ENCODE data around the gene CTNNA2.

The CTNNA2 gene

DNA sequence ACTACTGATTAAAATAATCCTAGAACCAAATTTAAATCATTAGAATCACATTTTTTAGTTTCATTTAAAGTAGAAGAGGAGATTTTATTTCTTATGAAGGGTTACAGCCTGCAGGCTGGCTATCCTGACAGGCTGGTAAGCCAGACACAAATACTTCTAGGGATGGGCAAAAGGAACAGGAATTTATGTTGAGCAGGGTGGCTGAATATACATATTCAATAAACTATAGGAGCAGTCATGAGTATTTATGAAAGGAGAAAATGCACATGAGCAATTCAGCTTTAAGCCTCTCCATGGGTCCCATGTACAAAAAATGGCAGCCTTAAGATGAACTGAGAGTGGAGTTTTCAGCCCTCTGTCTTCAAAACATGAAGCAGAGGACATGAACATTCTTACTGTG is 182.4 kb downstream of the CTNNA2 start:
- H3K27ac ChIP-seq (ENCODE audit: low read depth, low read length), result no peak overlapping the region
- H3K36me3 ChIP-seq (ENCODE audit: control insufficient read depth in 5 of 5, insufficient read depth in 5 of 5, low read length in 5 of 5), result no peaks in the 10 kb centered on the region
- no peaks in the 10 kb centered on the region for H3K9me3 ChIP-seq (ENCODE audit: control insufficient read depth in 5 of 5, low read length in 5 of 5)
- H3K4me1 ChIP-seq (ENCODE audit: control insufficient read depth in 5 of 5, insufficient read depth in 5 of 5, low read length in 5 of 5), result no peaks in the 10 kb centered on the region
- H3K4me3 ChIP-seq (ENCODE audit: low read depth in 1 of 5, low read length in 5 of 5), result no peak overlapping the region
- no peaks in the 10 kb centered on the region for H3K27me3 ChIP-seq (ENCODE audit: control insufficient read depth in 5 of 5, insufficient read depth in 4 of 5, low read length in 5 of 5)
- no peak overlapping the region for H3K9ac ChIP-seq (ENCODE audit: low read length in 5 of 5)

- Histone ChIP-seq H3K9me3 (ENCODE audit: control insufficient read depth in 5 of 5, low read length in 5 of 5) (no peaks in the 10 kb centered on the region), H3K27me3 (ENCODE audit: control insufficient read depth in 5 of 5, insufficient read depth in 4 of 5, low read length in 5 of 5) (no peaks in the 10 kb centered on the region), H3K36me3 (ENCODE audit: control insufficient read depth in 5 of 5, insufficient read depth in 5 of 5, low read length in 5 of 5) (no peaks in the 10 kb centered on the region), H3K27ac (ENCODE audit: low read depth, low read length) (no peak overlapping the region), H3K9ac (ENCODE audit: low read length in 5 of 5) (no peak overlapping the region), H3K4me3 (ENCODE audit: low read depth in 1 of 5, low read length in 5 of 5) (no peak overlapping the region), H3K4me1 (ENCODE audit: control insufficient read depth in 5 of 5, insufficient read depth in 5 of 5, low read length in 5 of 5) (no peaks in the 10 kb centered on the region)
Observed at GRCh38 chr2:79697200-79697599, 184.3 kb downstream of the CTNNA2 start.

- no peak overlapping the region for H3K4me3 ChIP-seq (ENCODE audit: low read depth in 1 of 5, low read length in 5 of 5)
- H3K36me3 ChIP-seq (ENCODE audit: control insufficient read depth in 5 of 5, insufficient read depth in 5 of 5, low read length in 5 of 5), result no peaks in the 10 kb centered on the region
- peaks cover 0 to 5% (median 0%) of the 10 kb centered on the region in 5 donors for H3K4me1 ChIP-seq (ENCODE audit: control insufficient read depth in 5 of 5, insufficient read depth in 5 of 5, low read length in 5 of 5)
- H3K27me3 ChIP-seq (ENCODE audit: control insufficient read depth in 5 of 5, insufficient read depth in 4 of 5, low read length in 5 of 5), result no peaks in the 10 kb centered on the region
- no peak overlapping the region for H3K27ac ChIP-seq (ENCODE audit: low read depth, low read length)
- no peaks in the 10 kb centered on the region for H3K9me3 ChIP-seq (ENCODE audit: control insufficient read depth in 5 of 5, low read length in 5 of 5)
- H3K9ac ChIP-seq (ENCODE audit: low read length in 5 of 5), result no peak overlapping the region
Observed at GRCh38 chr2:79700651-79701050, 187.8 kb downstream of the CTNNA2 start.

DNA sequence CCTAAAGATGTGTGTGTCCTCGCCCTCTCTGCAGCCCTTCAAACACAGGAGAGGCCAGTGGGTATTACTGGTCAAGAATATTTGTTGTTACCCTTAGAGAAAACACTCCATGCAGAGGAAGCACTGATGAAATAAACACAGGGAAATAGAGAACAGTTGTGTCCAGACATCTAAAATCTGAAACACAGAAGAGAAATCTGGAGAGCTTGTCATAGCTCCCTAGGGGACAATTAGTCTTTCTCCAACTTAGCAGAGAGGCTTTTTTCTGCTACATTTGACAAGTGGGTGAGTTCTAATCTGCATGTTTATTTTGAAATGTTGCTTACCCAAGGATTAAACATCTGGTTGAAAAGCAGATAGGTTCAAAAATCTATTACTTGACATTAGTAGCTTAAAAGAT is 190.1 kb downstream of the CTNNA2 start:
- H3K27me3 ChIP-seq (ENCODE audit: control insufficient read depth in 5 of 5, insufficient read depth in 4 of 5, low read length in 5 of 5), result no peaks in the 10 kb centered on the region
- no peaks in the 10 kb centered on the region for H3K9me3 ChIP-seq (ENCODE audit: control insufficient read depth in 5 of 5, low read length in 5 of 5)
- no peaks in the 10 kb centered on the region for H3K36me3 ChIP-seq (ENCODE audit: control insufficient read depth in 5 of 5, insufficient read depth in 5 of 5, low read length in 5 of 5)
- no peak overlapping the region for H3K9ac ChIP-seq (ENCODE audit: low read length in 5 of 5)
- H3K4me3 ChIP-seq (ENCODE audit: low read depth in 1 of 5, low read length in 5 of 5), result no peak overlapping the region
- H3K27ac ChIP-seq (ENCODE audit: low read depth, low read length), result no peak overlapping the region
- H3K4me1 ChIP-seq (ENCODE audit: control insufficient read depth in 5 of 5, insufficient read depth in 5 of 5, low read length in 5 of 5), result peaks cover 0 to 5% (median 0%) of the 10 kb centered on the region in 5 donors

DNA sequence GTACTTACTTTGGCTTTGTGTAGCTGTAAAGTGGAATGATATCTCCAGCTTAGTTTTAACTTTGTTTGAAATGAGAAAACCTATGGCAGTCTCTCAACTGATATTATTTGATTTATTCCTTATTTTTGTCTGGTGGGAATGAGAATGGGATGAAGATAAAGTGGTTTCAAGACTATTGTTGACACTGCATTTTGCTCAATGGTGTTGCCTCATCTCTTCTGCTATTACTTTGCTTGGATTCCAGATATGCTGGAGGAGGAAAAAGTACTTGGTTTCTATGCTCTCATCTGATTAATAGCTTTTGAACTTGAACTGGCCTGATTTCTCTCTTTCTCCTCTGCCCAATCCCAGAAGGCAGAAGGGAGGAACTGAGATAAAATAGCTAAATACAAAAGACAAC is 198.2 kb downstream of the CTNNA2 start:
- Histone ChIP-seq H3K4me3 (ENCODE audit: low read depth in 1 of 5, low read length in 5 of 5) (no peak overlapping the region), H3K4me1 (ENCODE audit: control insufficient read depth in 5 of 5, insufficient read depth in 5 of 5, low read length in 5 of 5) (no peaks in the 10 kb centered on the region), H3K9me3 (ENCODE audit: control insufficient read depth in 5 of 5, low read length in 5 of 5) (no peaks in the 10 kb centered on the region), H3K27ac (ENCODE audit: low read depth, low read length) (no peak overlapping the region), H3K9ac (ENCODE audit: low read length in 5 of 5) (no peak overlapping the region), H3K36me3 (ENCODE audit: control insufficient read depth in 5 of 5, insufficient read depth in 5 of 5, low read length in 5 of 5) (no peaks in the 10 kb centered on the region), H3K27me3 (ENCODE audit: control insufficient read depth in 5 of 5, insufficient read depth in 4 of 5, low read length in 5 of 5) (no peaks in the 10 kb centered on the region)

DNA sequence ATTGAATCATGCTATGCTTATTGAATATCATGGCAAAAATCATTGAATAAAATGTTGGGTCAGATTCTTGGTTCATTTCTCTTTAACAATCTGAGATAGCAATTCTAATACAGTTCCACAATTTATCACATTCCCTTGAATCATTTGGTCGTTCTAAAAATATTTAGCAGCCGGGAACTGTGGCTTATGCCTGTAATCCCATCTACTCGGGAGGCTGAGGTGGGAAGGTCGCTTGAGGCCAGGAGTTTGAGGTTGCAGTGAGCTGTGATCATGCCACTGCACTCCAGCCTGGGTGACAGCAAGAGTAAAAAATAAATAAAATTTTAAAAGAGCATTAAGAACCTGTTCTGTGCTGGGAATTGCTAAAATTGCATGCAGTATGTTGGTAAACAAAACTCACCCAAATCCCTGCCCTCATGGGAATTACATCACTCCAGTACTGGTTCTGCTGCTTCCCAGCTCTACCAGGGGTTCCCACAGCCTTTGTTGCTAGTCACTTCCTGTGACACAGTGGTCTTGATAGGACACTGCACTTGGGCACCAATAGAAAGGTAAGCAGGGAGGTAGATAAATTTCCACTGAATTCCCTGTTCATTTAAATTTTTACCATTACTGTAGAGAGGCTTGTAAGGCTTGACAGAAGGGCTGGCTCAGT is 200.4 kb downstream of the CTNNA2 start:
- Histone ChIP-seq H3K4me3 (ENCODE audit: low read depth in 1 of 5, low read length in 5 of 5) (no peak overlapping the region), H3K36me3 (ENCODE audit: control insufficient read depth in 5 of 5, insufficient read depth in 5 of 5, low read length in 5 of 5) (no peaks in the 10 kb centered on the region), H3K9me3 (ENCODE audit: control insufficient read depth in 5 of 5, low read length in 5 of 5) (no peaks in the 10 kb centered on the region), H3K9ac (ENCODE audit: low read length in 5 of 5) (no peak overlapping the region), H3K4me1 (ENCODE audit: control insufficient read depth in 5 of 5, insufficient read depth in 5 of 5, low read length in 5 of 5) (no peaks in the 10 kb centered on the region), H3K27ac (ENCODE audit: low read depth, low read length) (no peak overlapping the region), H3K27me3 (ENCODE audit: control insufficient read depth in 5 of 5, insufficient read depth in 4 of 5, low read length in 5 of 5) (no peaks in the 10 kb centered on the region)

DNA sequence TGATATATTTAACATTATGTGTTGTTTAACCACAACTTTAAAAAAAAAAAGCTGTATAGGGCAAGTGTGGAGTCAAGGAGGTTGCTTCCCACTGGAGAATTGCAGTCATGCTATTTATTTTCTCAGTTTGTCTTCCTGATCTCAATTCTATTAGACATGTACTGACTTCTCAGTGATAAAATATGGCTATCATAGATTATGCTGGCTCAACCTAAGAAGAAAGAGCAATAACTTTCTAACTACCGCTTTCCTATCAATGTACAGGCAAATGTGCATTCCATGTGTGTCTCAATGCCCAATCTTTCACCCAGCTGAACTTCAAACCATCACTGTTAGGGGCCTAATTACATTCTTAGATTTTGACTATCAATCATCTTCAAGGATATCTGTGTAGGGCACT is 201.4 kb downstream of the CTNNA2 start:
- Histone ChIP-seq H3K4me1 (ENCODE audit: control insufficient read depth in 5 of 5, insufficient read depth in 5 of 5, low read length in 5 of 5) (no peaks in the 10 kb centered on the region), H3K27me3 (ENCODE audit: control insufficient read depth in 5 of 5, insufficient read depth in 4 of 5, low read length in 5 of 5) (no peaks in the 10 kb centered on the region), H3K36me3 (ENCODE audit: control insufficient read depth in 5 of 5, insufficient read depth in 5 of 5, low read length in 5 of 5) (no peaks in the 10 kb centered on the region), H3K9me3 (ENCODE audit: control insufficient read depth in 5 of 5, low read length in 5 of 5) (no peaks in the 10 kb centered on the region), H3K4me3 (ENCODE audit: low read depth in 1 of 5, low read length in 5 of 5) (no peak overlapping the region), H3K27ac (ENCODE audit: low read depth, low read length) (no peak overlapping the region), H3K9ac (ENCODE audit: low read length in 5 of 5) (no peak overlapping the region)

GRCh38 chr2:79715338-79715737 is 202.5 kb downstream of the CTNNA2 start:
- Histone ChIP-seq H3K9me3 (ENCODE audit: control insufficient read depth in 5 of 5, low read length in 5 of 5) (no peaks in the 10 kb centered on the region), H3K27ac (ENCODE audit: low read depth, low read length) (no peak overlapping the region), H3K4me3 (ENCODE audit: low read depth in 1 of 5, low read length in 5 of 5) (no peak overlapping the region)

GRCh38 chr2:79716266-79716665 is 203.4 kb downstream of the CTNNA2 start:
- Histone ChIP-seq H3K4me3 (ENCODE audit: low read depth in 1 of 5, low read length in 5 of 5) (no peak overlapping the region), H3K9ac (ENCODE audit: low read length in 5 of 5) (no peak overlapping the region), H3K27ac (ENCODE audit: low read depth, low read length) (no peak overlapping the region), H3K9me3 (ENCODE audit: control insufficient read depth in 5 of 5, low read length in 5 of 5) (no peaks in the 10 kb centered on the region), H3K36me3 (ENCODE audit: control insufficient read depth in 5 of 5, insufficient read depth in 5 of 5, low read length in 5 of 5) (no peaks in the 10 kb centered on the region), H3K4me1 (ENCODE audit: control insufficient read depth in 5 of 5, insufficient read depth in 5 of 5, low read length in 5 of 5) (no peaks in the 10 kb centered on the region), H3K27me3 (ENCODE audit: control insufficient read depth in 5 of 5, insufficient read depth in 4 of 5, low read length in 5 of 5) (no peaks in the 10 kb centered on the region)

More at GRCh38 chr2:79715338-79715737, 202.5 kb downstream of the CTNNA2 start:
- Histone ChIP-seq H3K4me1 (ENCODE audit: control insufficient read depth in 5 of 5, insufficient read depth in 5 of 5, low read length in 5 of 5) (no peaks in the 10 kb centered on the region), H3K9ac (ENCODE audit: low read length in 5 of 5) (no peak overlapping the region), H3K27me3 (ENCODE audit: control insufficient read depth in 5 of 5, insufficient read depth in 4 of 5, low read length in 5 of 5) (no peaks in the 10 kb centered on the region), H3K36me3 (ENCODE audit: control insufficient read depth in 5 of 5, insufficient read depth in 5 of 5, low read length in 5 of 5) (no peaks in the 10 kb centered on the region)

DNA sequence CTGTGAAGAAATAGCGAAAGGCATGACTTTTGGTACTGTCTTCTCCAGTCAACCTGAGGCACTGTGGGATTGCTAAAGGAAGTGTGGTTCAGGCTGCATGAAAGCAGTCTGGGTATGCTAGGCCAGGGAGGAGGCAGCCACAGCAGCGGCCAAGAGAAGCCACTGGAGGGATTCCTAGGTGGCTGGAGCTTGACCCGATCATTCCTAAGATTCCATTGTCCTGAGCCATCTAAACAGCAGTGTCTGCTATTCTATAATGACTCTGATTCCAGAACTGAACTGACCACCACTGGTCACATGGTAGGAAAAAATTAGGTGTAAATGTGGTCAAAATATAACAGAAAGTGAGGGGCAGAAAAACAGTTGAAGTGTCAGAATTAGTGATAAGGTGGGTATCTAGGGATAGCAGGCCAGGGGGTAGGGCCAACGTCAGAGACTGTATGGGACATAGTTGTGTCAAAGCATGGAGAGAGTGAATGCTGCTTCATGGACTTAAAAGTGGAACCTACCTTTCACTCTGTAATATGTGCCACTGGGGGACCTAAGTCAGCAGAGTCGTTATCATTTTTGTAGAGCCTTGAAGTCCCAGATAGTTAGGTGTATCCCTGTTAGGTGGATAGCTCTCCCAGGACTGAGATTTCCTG is 204.6 kb downstream of the CTNNA2 start:
- Histone ChIP-seq H3K27ac (ENCODE audit: low read depth, low read length) (no peak overlapping the region), H3K4me3 (ENCODE audit: low read depth in 1 of 5, low read length in 5 of 5) (no peak overlapping the region), H3K27me3 (ENCODE audit: control insufficient read depth in 5 of 5, insufficient read depth in 4 of 5, low read length in 5 of 5) (no peaks in the 10 kb centered on the region), H3K9ac (ENCODE audit: low read length in 5 of 5) (no peak overlapping the region), H3K4me1 (ENCODE audit: control insufficient read depth in 5 of 5, insufficient read depth in 5 of 5, low read length in 5 of 5) (no peaks in the 10 kb centered on the region), H3K36me3 (ENCODE audit: control insufficient read depth in 5 of 5, insufficient read depth in 5 of 5, low read length in 5 of 5) (no peaks in the 10 kb centered on the region), H3K9me3 (ENCODE audit: control insufficient read depth in 5 of 5, low read length in 5 of 5) (no peaks in the 10 kb centered on the region)
